Stimulated activated CD4-positive, alpha-beta T cell treated with anti-CD3 and anti-CD28 coated beads, TNF-alpha, amount 100 ng/mL, for 48 hours (primary cell): ENCODE measurements around the gene FAM180A.

Source experiments
- DNase-seq, 3 donors: peaks; one replicate each; pipeline ENCODE4 v3.0.0-alpha.2; 2020; ENCODE audit warnings: low read depth in 3 of 3

Gene FAM180A

DNA sequence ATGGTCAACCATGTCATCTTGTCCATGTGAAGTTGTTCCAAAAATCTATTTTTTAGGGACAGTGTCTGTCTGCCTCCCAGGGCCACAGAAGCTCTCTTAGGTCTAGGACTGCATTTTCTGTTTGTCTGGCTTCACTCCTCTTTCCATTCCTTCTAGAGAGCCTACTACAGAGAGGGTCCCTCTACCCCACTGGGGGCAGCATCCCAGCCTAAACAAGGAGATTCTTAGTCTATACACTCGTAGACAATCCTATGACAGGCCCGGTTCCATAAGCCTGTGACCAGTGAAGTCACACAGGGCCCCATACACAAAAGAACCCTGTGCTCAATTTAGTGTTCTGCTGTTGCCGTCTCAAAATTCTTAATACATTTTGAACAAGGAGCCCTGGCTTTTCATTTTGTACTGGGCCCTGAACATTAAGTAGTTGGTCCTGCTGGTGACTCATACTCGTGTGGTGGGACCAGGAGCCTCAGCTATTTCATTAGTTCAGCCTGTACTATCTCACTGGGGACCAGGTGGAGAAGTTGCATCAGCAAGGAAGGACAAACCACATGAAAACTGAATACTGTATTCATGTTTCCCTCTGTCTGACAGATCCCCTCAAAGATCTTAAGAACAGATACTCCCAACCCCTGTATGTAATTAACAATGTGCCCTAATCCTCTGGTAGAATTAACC is 23.5 kb upstream of the FAM180A start:
- no peak for DNase-seq

DNA sequence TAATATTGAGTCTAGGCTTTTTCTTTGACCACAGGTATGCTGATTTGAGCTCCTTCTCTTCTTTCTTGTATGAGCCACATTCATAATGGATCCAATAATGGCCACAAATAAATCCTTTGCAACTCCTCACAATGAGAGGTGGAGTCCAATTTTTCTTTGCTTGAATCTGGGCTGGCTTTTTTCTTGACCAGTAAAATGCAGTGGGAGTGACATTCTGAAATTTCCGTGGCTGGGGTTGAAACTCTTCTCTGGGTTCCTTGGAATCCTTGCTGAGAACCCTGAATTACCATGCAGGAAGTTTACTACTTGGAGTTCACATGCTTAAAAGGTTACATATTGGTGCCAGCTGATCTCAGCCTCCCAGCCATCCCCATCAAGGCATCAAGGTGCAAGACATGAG is 22.4 kb upstream of the FAM180A start:
- no peak for DNase-seq

DNA sequence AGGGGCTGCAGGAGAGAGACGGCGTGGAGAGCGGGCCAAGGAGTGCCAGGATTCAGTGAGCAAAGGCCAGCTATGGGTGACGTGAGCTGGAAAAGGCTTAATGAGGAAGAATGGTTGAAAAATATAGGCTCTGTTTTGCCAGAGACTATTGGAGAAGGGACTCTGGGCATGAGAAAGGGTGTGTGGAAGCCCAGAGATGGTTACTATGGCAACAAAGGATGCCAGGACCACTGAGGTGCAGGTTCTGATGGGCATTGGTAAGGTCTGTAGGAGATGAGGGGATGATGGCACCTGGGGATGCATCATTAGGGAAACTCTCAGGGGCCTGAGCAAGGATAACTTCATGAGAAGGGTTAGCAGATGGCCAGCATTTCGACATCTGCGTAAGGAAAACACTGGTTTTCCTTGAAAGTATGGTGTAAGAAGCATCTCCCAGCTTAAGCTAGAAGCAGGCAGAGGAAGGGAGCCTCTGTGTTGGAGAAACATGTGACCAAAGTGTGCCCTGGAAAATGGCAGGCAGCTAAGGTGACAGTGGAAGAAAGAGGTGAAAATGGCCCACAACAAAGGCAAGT is 21.6 kb upstream of the FAM180A start:
- no peak for DNase-seq

DNA sequence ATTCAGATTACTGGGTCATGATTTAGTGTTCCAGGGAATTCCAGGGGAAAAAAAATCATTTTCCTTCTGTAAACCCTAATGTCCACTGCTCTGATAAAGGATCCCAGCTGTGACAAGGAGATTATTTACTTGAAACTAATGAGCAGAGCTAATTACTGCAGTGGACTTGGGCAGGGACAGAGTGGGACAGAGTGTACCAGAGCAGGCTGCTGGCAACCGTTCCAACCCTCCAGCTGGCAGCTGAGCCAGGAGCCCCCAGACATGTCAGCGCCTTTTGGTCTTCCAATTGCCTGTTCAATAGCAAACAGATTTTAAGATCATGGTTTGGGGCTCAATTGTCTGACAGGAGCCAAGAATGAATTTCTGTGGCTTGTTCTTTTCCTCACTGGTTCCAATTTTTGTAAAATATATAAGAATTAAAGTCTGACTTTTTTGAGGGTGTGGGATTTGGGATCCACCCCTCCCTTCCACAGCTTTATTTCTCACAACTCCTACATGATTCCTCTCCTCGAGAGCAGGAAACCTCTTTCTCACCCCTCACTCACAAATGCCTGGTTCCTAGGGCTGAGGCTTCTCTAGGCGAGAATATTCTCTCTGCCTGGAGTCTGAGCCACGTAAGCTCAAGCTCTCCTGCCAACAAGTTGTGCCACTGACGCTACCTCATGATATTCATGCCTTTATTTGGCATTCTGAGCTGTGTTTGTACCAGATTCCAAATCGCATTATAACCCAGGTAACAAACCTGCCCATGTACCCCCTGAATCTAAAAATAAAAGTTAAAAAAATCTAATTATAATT is 20.6 kb upstream of the FAM180A start:
- no peak for DNase-seq

DNA sequence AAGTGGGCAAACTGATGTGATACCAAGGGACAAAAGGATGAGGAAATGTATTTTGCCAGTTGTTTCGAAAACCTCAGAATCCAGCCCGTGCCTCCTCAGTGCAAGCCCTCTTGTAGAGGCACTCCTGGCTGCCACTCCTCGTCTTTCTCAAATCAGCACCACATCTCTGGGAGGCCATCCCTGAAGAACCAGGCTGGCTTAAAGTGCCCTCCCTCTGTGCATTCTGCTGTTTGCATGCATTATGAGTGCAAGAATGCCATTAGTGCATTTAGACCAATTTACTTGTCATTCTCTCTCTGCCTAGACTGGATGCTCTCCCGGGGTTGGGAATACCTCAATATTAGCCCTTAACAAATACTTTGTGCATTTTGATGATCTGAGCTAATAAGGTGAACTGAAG is 19.9 kb upstream of the FAM180A start:
- no peak for DNase-seq

DNA sequence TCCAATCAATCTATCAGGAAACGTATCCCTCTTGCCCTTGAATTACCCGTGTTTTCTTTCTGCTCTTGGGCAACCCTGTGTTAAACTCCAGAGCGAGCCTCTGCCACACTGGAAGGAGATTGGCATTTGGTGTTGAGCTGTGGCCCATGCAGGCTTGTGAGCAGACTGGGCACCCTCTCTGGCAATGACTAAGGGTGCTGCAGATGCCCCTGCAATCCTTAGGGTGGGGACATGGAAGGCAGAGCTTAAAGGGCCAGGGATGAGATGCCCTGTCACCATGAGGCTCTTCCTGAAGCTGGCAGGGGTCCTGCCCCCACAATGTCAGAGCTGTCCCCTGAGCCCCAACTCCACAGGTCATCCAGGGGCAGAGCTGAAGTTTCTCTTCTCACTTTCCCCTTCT is 19.5 kb upstream of the FAM180A start:
- DNase-seq = no peak

DNA sequence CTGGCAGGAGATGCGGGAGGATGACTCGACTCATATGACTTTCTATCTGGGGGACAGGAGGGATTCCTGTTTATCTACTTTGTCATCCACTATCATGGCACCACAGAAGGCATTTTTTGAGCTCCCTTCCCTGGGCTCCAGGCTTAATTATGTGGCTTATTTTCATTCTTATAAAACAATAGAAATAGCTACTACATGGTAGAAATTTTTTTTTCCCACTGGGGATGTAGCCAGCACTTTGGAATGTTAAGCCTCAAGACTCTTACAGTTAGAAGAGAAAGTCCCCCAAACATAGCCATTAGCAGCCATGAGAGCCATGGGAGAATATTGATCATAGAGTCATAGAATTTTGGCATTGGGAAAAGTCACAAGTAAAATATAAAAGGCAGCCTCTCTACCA is 14.6 kb upstream of the FAM180A start:
- no peak for DNase-seq

DNA sequence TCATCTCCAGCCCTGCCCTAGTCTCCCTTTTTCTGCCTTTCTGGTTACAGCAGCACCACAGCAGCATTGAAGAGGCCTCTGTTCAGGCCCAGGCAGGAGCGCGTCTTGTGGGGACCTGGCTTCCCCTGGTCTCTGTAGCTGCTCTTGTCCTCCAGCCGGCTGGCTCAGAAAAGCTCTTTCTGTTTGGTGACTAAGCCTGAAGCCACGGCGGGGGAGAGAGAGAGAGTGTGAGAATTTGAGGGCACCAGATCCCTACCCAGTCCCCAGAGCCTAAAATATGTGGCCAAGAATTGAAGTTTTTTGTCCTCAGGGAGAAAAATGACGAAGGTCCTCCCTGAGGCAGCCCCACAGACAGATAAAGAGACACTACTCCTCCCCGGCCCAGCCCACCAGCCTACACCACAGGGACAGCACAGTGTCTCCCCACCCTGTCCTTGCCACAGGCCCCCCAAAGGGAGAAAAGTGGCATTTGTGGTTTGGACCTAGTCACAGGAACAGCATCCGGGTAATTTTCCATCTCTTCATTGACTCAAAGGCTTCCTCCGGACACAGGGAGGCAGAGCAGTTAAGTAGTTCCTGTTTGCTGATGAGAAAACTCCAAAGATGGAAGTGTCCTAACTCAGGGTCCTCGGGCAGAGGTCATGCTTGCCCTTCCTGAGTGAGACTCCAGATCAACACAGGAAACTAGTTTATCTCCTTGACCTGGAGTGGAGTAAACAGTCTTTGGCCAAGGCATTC is 13.3 kb upstream of the FAM180A start:
- no peak for DNase-seq

DNA sequence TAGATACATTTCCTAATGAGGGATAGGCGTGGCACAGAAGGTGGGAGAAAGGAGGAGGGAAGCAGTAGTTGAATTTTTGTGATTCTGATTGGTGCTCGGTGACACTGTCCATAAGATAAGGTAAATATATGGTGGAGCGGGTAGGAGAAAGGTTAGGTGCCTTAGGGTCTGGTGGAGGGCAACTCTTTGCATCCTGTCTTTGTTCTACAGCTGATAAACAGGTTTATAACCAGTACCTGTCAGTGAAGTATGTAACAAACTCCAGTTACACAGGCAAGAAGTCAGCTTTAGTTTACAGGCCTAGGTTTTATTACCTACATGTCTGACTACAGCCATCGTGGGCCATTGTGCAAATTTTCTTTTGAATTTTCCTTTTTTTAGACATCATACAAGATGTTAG is 10.9 kb upstream of the FAM180A start:
- no peak for DNase-seq

DNA sequence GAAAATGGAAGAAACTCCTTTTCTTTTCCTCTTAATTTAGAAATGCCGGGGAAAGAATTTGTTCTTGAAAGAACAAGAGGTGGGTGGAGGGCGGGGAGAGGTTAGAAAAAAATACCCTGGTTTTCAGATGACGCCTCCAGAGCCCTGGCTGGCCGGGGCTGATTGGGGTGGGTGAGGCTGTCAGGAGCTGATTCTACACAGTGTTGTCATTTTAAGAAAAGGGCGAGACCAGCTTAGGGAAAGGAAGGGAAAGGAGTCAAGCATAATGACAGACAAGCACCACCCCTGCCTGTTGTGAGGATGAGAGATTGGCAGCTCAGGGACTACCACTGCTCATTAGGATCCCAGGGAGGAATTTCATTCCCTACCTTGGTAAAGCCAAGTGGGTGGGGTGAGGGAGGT is 9.9 kb upstream of the FAM180A start:
- DNase-seq = no peak

DNA sequence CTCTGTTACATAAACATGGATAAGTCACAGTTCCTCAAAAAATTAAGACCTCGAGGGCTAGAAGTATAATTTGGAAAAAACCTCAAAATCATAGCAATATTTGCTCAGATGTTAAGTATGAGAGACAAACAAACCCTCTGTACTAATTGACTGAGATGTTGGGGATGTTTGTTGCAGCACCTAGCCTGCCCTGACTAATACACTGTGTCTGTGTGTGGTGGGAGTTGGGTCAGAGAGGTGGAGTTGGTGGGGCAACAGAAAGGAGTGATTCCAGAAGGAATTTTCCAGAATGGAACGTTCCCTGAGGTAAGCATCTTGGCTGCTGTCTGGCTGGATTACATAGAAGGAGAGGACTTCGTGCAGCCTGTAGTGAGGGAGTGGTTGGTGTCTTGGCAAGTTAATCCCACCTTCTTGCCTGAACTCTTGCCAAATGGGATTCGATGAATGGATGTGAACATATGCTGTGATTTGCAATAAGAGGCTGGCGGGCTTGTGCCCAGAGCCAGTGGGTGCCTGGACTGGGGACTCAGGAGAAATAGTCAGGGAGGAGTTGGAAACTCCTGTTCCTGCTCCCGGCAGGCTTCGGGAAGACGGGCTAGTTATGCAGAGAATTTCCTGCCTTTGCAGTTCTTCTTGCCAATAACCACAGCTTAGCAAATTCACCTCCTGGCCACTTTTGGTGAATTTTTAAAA is 9.3 kb upstream of the FAM180A start:
- no peak for DNase-seq

DNA sequence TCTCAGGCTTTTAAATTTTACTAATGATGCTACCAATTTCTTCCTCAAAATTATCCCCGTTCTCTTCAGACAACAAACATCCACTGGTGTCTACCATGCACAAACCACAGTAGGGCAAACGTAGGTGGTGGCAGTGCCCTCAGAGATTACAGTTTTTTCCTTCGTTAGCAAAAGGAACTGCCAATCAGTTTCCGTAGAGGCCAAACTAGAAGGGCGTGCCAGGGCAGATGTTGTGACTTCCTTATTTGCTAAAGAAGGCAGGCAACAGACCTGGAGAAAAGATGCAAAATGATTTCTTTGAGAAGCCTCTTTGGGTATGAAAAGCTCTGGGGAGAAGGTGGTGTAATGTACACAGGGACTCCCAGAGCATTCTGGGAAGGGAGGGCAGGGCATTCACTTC is 7.6 kb upstream of the FAM180A start:
- no peak for DNase-seq

DNA sequence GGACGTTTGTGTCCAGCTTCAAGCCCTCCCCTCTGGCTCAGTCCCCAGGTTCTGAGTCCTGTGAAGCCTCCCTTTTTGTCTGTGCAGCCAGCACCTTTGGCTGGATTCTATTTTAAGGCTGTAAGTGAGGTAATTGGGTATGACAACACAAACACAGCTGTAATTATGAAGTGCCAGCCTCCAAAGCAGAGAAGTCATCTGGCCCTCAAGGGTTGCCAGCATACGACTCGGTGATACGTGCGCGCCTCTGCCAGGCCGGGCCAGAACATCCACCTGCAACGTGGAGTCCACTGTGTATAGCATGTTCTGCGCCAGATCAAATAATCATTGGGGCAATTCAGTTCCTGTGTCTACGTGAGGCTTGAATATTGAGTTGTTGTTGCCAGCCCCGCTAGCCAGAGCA is 6.7 kb upstream of the FAM180A start:
- DNase-seq = no peak

DNA sequence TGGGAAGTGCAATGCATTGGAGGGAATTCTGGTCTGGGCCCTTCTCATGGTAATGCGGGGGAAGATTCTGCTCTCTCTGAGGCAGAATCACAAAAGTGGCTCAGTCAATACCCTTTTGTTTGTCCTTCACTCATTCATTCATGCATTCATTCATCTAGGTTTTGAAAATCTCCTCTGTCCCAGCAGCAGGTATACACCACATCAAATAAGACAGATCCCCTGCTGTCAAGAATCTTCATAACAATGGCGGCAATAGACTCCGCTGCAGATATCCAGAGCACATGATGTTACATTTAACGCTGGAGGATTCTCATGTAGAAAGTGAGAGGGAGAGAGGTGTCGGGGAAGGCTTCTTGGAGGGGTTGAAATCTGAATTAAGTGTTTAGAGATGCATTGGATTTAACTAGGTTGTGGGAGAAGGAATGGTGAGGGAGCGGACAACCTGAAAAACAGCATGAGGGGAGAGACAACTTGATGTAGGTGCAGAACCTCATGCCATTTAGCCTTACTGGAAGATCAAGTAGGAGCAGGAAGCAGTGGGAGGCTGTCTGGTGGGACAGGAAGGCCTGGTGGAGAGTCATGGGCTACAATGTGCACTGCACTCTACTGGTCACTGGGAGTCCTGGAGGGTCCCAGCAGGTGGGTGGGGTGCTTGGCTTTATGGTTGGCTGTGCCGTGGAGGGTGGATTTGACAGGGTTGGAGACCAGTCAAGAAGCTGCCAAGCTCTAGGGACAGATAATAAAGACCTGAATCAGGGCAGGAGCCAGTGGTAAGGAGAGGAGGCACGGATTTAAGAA is 5.2 kb upstream of the FAM180A start:
- no peak for DNase-seq

DNA sequence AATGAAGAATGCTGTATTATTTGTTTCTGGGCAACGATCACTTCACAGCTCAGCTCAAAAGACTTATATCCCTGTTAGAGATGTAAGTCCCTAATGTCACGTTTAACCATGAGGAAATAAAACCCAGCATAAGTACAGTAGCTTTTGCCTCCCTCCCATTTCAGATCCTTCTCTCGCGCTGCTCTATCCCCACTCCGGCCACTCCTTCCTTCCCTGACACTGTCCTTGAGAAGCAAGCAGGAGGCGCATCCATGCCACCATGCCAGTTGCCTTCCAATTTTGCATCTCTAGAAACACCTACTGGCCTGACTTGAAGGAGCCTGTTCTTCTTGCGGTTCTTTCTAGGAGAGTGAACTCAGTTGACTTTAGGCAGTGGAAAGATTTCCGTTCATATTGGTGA is 1.2 kb downstream of the FAM180A start:
- DNase-seq = no peak

DNA sequence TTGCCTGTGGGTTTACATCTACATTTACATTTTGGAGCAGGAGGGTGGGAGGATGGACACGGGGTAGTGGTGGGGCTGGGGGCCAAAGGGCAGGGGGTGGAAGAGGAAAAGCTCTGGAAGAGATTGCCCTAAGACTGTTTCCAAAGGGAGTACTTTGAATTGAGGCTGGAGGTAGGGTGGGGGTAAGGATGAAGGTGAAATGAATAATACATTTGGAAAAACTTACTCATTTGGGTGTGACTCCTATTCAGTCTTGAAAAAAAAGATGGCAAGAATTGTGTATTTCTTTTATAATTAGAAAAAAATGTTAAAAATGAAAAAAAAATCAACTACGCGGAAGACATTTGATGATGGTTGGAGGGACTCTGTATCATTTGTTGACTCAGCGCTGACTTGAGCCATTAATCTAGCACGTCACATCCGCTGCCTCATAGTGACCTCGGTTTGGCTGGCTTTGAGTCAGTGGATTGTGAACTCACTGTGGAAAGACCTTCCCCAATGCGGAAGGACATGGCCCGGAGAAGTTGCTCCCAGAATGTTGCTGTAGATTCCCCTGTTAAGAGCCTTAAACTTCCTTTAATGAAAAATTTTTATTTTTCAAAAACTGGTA is 2.8 kb downstream of the FAM180A start:
- no peak for DNase-seq

DNA sequence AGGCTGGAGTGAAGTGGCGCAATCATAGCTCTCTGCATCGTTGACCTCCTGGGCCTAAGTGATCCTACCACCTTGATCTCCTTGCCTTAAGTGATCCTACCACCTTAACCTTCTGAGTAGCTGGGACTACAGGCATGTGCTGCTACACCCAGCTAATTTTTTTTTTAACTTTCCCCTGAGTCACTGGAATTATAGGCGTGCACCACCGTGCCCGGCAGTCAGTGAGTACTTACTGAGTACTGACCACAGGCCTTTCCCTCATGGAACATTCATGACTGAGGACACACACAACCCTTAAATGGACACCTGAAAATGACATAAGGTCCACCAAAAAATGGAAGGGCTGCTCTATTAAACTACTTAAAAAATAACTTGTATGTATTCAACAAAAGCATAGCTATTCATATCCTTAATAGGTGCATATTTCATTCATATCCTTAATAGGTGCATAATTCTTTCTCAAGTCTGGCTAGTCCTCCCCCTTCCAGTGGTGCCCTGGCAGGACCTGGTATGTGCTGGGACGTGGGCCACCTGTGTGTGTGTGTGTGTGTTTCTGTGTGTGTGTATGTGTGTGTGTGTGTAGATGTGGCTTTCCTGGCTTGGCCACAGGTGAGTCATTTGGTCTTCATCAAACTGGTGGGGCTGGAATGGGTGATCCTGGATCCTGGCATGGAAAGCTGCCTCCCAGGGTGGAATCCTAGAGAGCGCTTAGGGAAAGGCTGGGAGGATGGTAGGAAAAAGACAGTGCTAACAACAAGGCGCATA is 3.5 kb downstream of the FAM180A start:
- no peak for DNase-seq

DNA sequence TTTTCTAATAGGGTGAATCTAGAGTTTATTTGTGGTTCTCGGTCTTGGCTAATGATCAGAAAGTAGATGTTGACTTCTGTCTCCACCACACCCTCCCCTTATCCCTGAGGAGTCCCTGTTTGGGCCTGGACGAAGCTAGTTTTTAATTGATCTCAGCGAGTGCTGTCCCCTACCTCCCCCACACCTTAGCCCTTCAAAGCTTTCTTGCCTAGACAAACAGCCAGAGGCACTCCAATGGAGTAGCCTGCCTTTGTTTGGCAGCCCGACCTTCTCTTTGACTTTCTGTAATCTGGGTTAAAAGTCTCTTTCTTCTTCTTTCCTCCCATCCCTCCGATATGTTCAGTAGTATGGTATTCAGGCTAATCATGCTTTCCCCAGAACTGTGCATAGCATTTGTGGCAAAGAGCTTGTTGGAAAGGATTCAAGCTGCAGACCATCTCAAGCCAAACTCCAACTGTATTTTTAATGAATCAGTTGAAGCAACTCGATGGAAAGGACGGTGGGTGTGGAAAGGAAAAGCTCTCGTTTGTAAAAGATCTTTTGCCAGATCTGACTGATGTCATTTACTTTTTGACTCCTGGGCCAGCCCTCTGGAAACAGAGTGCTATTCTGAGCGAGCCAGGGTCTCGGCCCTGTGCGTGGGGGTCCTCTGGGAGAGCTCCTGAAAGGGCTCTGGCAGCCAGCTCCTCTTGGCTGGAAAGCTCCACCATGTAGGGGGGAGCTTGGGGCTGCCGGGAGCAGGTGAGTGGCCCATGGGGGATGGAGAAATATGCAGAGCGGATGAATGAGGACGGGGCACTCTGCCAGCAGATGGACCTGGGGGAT is 4.5 kb downstream of the FAM180A start:
- no peak for DNase-seq

DNA sequence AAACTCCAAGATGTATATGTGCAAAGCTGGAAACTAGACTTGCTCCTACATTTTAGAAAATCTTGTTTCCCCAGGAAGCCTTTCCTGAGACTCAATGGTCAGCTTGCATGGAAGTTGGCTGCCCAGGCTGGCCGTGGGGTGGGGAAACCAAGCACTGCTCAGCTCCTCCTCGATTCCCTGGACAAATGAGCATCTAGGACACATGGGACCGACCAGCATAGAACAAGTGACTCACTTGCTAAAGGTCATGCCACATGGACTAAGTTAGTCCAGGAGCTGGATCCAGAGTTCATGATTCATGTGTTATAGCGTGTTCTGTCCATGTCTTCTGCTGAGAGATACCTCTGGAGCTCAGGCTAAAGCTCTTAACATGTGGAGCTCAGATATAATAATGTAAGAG is 6.2 kb downstream of the FAM180A start:
- DNase-seq = no peak
